ENCODE results near the gene SYN1. TPM values are rescaled to one million over a fixed set of nuclear protein-coding genes. Genes with fewer than 3 reads are reported as not detected.

The SYN1 gene
- total and polyA plus RNA-seq, 2 experiments from 2014 or later, result 0.34 TPM; not detected in 1

- Histone ChIP-seq H3K4me2 (ENCODE audit: unreplicated experiment) (peak overlapping the region; percentile 65), H3K4me3 (peak overlapping the region; percentile 65), H2AFZ (peak overlapping the region; percentile 49; the same call in 1 of the 2 replicates), H3K27ac (peak overlapping the region; percentile 94), H3K36me3 (ENCODE audit: low read depth) (no peaks in the 10 kb centered on the region), H3K9me3 (ENCODE audit: low read depth) (no peaks in the 10 kb centered on the region), H3K9ac (peak overlapping the region; percentile 94), H3K4me1 (ENCODE audit: insufficient read depth) (peaks cover 9% of the 10 kb centered on the region), H3K27me3 (replicated peaks; ENCODE audit: insufficient read depth) (no peaks in the 10 kb centered on the region), H3K9me2 (ENCODE audit: insufficient read depth) (no peaks in the 10 kb centered on the region), H4K20me1 (ENCODE audit: insufficient read depth) (no peaks in the 10 kb centered on the region), H3K79me2 (ENCODE audit: insufficient read depth) (peaks cover 34% of the 10 kb centered on the region), H3F3A (ENCODE audit: insufficient read depth) (peaks cover 19% of the 10 kb centered on the region; the same call in 1 of the 2 replicates)
- in situ Hi-C loops (cut with MboI), result no loop called here
- WGBS, 2 experiments (ENCODE audit: low coverage in 1 of 2, low lambda C conversion rate in 2 of 2, missing lambda C conversion rate in 2 of 2), result 16 to 21% methylated on average over 14 to 18 of the region's 19 CpGs
- no peak for DNase-seq
- TF ChIP-seq EZH2phosphoT487 (IDR thresholded peaks at IDR 0.05; ENCODE audit: insufficient read depth, low read depth), result no peak
Observed at GRCh38 chrX:47651043-47651905, 31.6 kb upstream of the SYN1 start.

GRCh38 chrX:47650164-47651042 lies 30.7 kb upstream of the SYN1 start, which contains the start of gene ELK1:
TSS of gene ELK1 (minus strand) at chrX:47650563. CDS start at chrX:47641441, 9,122 bp downstream.
- H3K27me3 ChIP-seq (replicated peaks; ENCODE audit: insufficient read depth), result no peaks in the 10 kb centered on the region
- H3K9ac ChIP-seq, result peak within 1 kb of the TSS; percentile 94
- H3F3A ChIP-seq (ENCODE audit: insufficient read depth), result peaks cover 19% of the 10 kb centered on the region; the same call in 1 of the 2 replicates
- peak within 1 kb of the TSS; percentile 94 for H3K27ac ChIP-seq
- peak within 1 kb of the TSS; percentile 49; the same call in 1 of the 2 replicates for H2AFZ ChIP-seq
- peaks cover 39% of the 10 kb centered on the region for H3K79me2 ChIP-seq (ENCODE audit: insufficient read depth)
- no peaks in the 10 kb centered on the region for H4K20me1 ChIP-seq (ENCODE audit: insufficient read depth)
- in situ Hi-C loops (cut with MboI), result no loop called here
- H3K4me2 ChIP-seq (ENCODE audit: unreplicated experiment), result peak within 1 kb of the TSS; percentile 71
- H3K9me3 ChIP-seq (ENCODE audit: low read depth), result no peaks in the 10 kb centered on the region
- peak within 1 kb of the TSS; percentile 83 for H3K4me3 ChIP-seq
- TF ChIP-seq EZH2 (IDR thresholded peaks at IDR 0.05; ENCODE audit: insufficient read depth, poor library complexity, severe bottlenecking) (no peak), EZH2phosphoT487 (IDR thresholded peaks at IDR 0.05; ENCODE audit: insufficient read depth, low read depth) (no peak)
- peak; percentile 97 for DNase-seq
- no peaks in the 10 kb centered on the region for H3K9me2 ChIP-seq (ENCODE audit: insufficient read depth)
- peaks cover 9% of the 10 kb centered on the region for H3K4me1 ChIP-seq (ENCODE audit: insufficient read depth)
- H3K36me3 ChIP-seq (ENCODE audit: low read depth), result no peaks in the 10 kb centered on the region
- WGBS, 2 experiments (ENCODE audit: low coverage in 1 of 2, low lambda C conversion rate in 2 of 2, missing lambda C conversion rate in 2 of 2), result 0 to 1% methylated on average over 17 to 29 of the region's 65 CpGs

DNA sequence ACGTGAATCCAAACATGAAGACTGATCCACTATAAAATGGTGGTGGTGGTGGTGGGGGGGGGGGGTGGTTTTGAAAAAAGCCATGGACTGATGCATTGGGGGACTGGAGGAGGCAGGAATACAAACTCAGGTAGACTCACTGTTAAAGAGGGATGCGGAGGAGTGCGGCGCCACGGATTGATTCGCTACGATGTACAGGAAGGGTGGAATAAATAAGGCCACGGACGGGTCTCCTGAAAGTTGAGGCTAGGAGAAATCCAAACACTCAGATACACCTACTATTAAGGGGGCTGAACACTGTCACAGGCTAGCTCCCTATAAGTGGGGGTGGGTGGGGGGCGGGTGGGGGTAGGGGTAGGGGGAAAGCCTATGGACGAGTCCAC lies 30.1 kb upstream of the SYN1 start:
- Histone ChIP-seq H3K9me3 (ENCODE audit: low read depth) (no peaks in the 10 kb centered on the region), H3K36me3 (ENCODE audit: low read depth) (no peaks in the 10 kb centered on the region), H3K4me2 (ENCODE audit: unreplicated experiment) (peak overlapping the region; percentile 71), H3K27ac (peak overlapping the region; percentile 94), H3K4me3 (peak overlapping the region; percentile 83), H3K9me2 (ENCODE audit: insufficient read depth) (no peaks in the 10 kb centered on the region), H4K20me1 (ENCODE audit: insufficient read depth) (no peaks in the 10 kb centered on the region), H2AFZ (no peak overlapping the region), H3K9ac (peak overlapping the region; percentile 94), H3K79me2 (ENCODE audit: insufficient read depth) (peaks cover 44% of the 10 kb centered on the region), H3K4me1 (ENCODE audit: insufficient read depth) (peaks cover 9% of the 10 kb centered on the region), H3K27me3 (replicated peaks; ENCODE audit: insufficient read depth) (no peaks in the 10 kb centered on the region), H3F3A (ENCODE audit: insufficient read depth) (peaks cover 19% of the 10 kb centered on the region; the same call in 1 of the 2 replicates)
- in situ Hi-C loops (cut with MboI), result no loop called here
- TF ChIP-seq EZH2phosphoT487 (IDR thresholded peaks at IDR 0.05; ENCODE audit: insufficient read depth, low read depth) (no peak), EZH2 (IDR thresholded peaks at IDR 0.05; ENCODE audit: insufficient read depth, poor library complexity, severe bottlenecking) (no peak)
- WGBS, 2 experiments (ENCODE audit: low coverage in 1 of 2, low lambda C conversion rate in 2 of 2, missing lambda C conversion rate in 2 of 2), result 1 to 5% methylated on average over 5 to 11 of the region's 11 CpGs
- no peak for DNase-seq

- TF ChIP-seq EZH2 (IDR thresholded peaks at IDR 0.05; ENCODE audit: insufficient read depth, poor library complexity, severe bottlenecking), result no peak
- no peak for TF ChIP-seq EZH2phosphoT487 (IDR thresholded peaks at IDR 0.05; ENCODE audit: insufficient read depth, low read depth)
- peak overlapping the region; percentile 94 for H3K9ac ChIP-seq
- H3K4me1 ChIP-seq (ENCODE audit: insufficient read depth), result peaks cover 9% of the 10 kb centered on the region
- DNase-seq, result no peak
- no peaks in the 10 kb centered on the region for H3K9me2 ChIP-seq (ENCODE audit: insufficient read depth)
- peak overlapping the region; percentile 94 for H3K27ac ChIP-seq
- 13 to 21% methylated on average over 2 to 8 of the region's 8 CpGs for WGBS, 2 experiments (ENCODE audit: low coverage in 1 of 2, low lambda C conversion rate in 2 of 2, missing lambda C conversion rate in 2 of 2)
- peaks cover 49% of the 10 kb centered on the region for H3K79me2 ChIP-seq (ENCODE audit: insufficient read depth)
- H3F3A ChIP-seq (ENCODE audit: insufficient read depth), result peaks cover 19% of the 10 kb centered on the region; the same call in 1 of the 2 replicates
- H3K9me3 ChIP-seq (ENCODE audit: low read depth), result no peaks in the 10 kb centered on the region
- no peaks in the 10 kb centered on the region for H3K36me3 ChIP-seq (ENCODE audit: low read depth)
- in situ Hi-C loops (cut with MboI), result no loop called here
- peak overlapping the region; percentile 83 for H3K4me3 ChIP-seq
- peak overlapping the region; percentile 71 for H3K4me2 ChIP-seq (ENCODE audit: unreplicated experiment)
- no peaks in the 10 kb centered on the region for H4K20me1 ChIP-seq (ENCODE audit: insufficient read depth)
- H3K27me3 ChIP-seq (replicated peaks; ENCODE audit: insufficient read depth), result no peaks in the 10 kb centered on the region
- no peak overlapping the region for H2AFZ ChIP-seq
Observed at GRCh38 chrX:47649271-47649670, 29.6 kb upstream of the SYN1 start.

Measured in GM23248 (cell line).